ENCODE measurements around the gene IRF3. TPM values are rescaled to one million over a fixed set of nuclear protein-coding genes. Genes with fewer than 3 reads are reported as not detected.

The IRF3 gene
- total and polyA plus RNA-seq, 4 donors = 52.8 to 97.3 (median 81.5) TPM

GRCh38 chr19:49664171-49665035, 1.3 kb downstream of the IRF3 start:
- WGBS, 2 donors = 1% methylated on average over 53 of the region's 53 CpGs
- DNase-seq (peak; percentile 80 to 90 (median 86)), ATAC-seq (ENCODE audit: insufficient read depth, low FRiP score) (peak; percentile 82)
- H3K27ac ChIP-seq (ENCODE audit: low read depth in 1 of 2, low read length in 1 of 2) = peak overlapping the region; percentile 72 to 94
- peaks cover under 1 to 35% (median 19%) of the 10 kb centered on the region in 4 donors for H3K36me3 ChIP-seq (ENCODE audit: control insufficient read depth in 4 of 4, insufficient read depth in 4 of 4, low read length in 4 of 4)
- peaks cover 0 to 16% (median 8%) of the 10 kb centered on the region in 5 donors for H3K4me1 ChIP-seq (ENCODE audit: control insufficient read depth in 5 of 5, insufficient read depth in 5 of 5, low read length in 5 of 5)
- no peaks in the 10 kb centered on the region for H3K9me3 ChIP-seq (ENCODE audit: control insufficient read depth in 4 of 4, insufficient read depth in 3 of 4, low read length in 3 of 4)
- H3K4me3 ChIP-seq = peak overlapping the region; percentile 74
- TF ChIP-seq CTCF (IDR thresholded peaks at IDR 0.05; ENCODE audit: control extremely low read depth, extremely low read depth) = peak; percentile 12
- H3K9ac ChIP-seq (ENCODE audit: insufficient read depth in 1 of 2, low read length in 2 of 2) = peak overlapping the region; percentile 49 to 67
- no peaks in the 10 kb centered on the region for H3K27me3 ChIP-seq (ENCODE audit: control insufficient read depth in 3 of 3, insufficient read depth in 3 of 3, low read length in 2 of 3)

- H3K9me3 ChIP-seq (ENCODE audit: control insufficient read depth in 4 of 4, insufficient read depth in 3 of 4, low read length in 3 of 4) = no peaks in the 10 kb centered on the region
- no peak overlapping the region for H3K27ac ChIP-seq (ENCODE audit: low read depth in 1 of 2, low read length in 1 of 2)
- peaks cover 7 to 47% (median 26%) of the 10 kb centered on the region in 4 donors for H3K36me3 ChIP-seq (ENCODE audit: control insufficient read depth in 4 of 4, insufficient read depth in 4 of 4, low read length in 4 of 4)
- H3K27me3 ChIP-seq (ENCODE audit: control insufficient read depth in 3 of 3, insufficient read depth in 3 of 3, low read length in 2 of 3) = no peaks in the 10 kb centered on the region
- H3K9ac ChIP-seq (ENCODE audit: insufficient read depth in 1 of 2, low read length in 2 of 2) = no peak overlapping the region
- no peak for TF ChIP-seq CTCF (IDR thresholded peaks at IDR 0.05; ENCODE audit: control extremely low read depth, extremely low read depth)
- peaks cover 0 to 16% (median 8%) of the 10 kb centered on the region in 5 donors for H3K4me1 ChIP-seq (ENCODE audit: control insufficient read depth in 5 of 5, insufficient read depth in 5 of 5, low read length in 5 of 5)
- no peak overlapping the region for H3K4me3 ChIP-seq
- WGBS, 2 donors = 92 to 98% methylated on average over 12 of the region's 12 CpGs
- ATAC-seq (ENCODE audit: insufficient read depth, low FRiP score) (no peak), DNase-seq (no peak)
These were observed 2.4 kb downstream of the IRF3 start for GRCh38 chr19:49663224-49663623.

GRCh38 chr19:49662011-49662410, 3.6 kb downstream of the IRF3 start:
- peaks cover 11 to 57% (median 29%) of the 10 kb centered on the region in 4 donors for H3K36me3 ChIP-seq (ENCODE audit: control insufficient read depth in 4 of 4, insufficient read depth in 4 of 4, low read length in 4 of 4)
- no peaks in the 10 kb centered on the region for H3K9me3 ChIP-seq (ENCODE audit: control insufficient read depth in 4 of 4, insufficient read depth in 3 of 4, low read length in 3 of 4)
- TF ChIP-seq CTCF (IDR thresholded peaks at IDR 0.05; ENCODE audit: control extremely low read depth, extremely low read depth) = no peak
- H3K4me1 ChIP-seq (ENCODE audit: control insufficient read depth in 5 of 5, insufficient read depth in 5 of 5, low read length in 5 of 5) = peaks cover 0 to 15% (median 8%) of the 10 kb centered on the region in 5 donors
- no peak for ATAC-seq (ENCODE audit: insufficient read depth, low FRiP score)
- no peak overlapping the region for H3K4me3 ChIP-seq
- no peak overlapping the region for H3K27ac ChIP-seq (ENCODE audit: low read depth in 1 of 2, low read length in 1 of 2)
- 93 to 96% methylated on average over 13 to 16 of the region's 16 CpGs for WGBS, 2 donors
- no peak for DNase-seq
- no peak overlapping the region for H3K9ac ChIP-seq (ENCODE audit: insufficient read depth in 1 of 2, low read length in 2 of 2)
- H3K27me3 ChIP-seq (ENCODE audit: control insufficient read depth in 3 of 3, insufficient read depth in 3 of 3, low read length in 2 of 3) = no peaks in the 10 kb centered on the region
